NCI-H146 (cell line): ENCODE results near the gene LATS1.
"Not testable (repeated sequence)": the region's sequence is repeated elsewhere in the genome, so short reads cannot be mapped to it uniquely, and the experiment has no call there.

Experiments used
- DNase-seq: peaks from one replicate; lab custom pipeline; 2025; lab: John Stamatoyannopoulos, UW

The LATS1 gene

GRCh38 chr6:149728499-149729234 lies 10.8 kb upstream of the LATS1 start:
- DNase-seq: no peak

DNA sequence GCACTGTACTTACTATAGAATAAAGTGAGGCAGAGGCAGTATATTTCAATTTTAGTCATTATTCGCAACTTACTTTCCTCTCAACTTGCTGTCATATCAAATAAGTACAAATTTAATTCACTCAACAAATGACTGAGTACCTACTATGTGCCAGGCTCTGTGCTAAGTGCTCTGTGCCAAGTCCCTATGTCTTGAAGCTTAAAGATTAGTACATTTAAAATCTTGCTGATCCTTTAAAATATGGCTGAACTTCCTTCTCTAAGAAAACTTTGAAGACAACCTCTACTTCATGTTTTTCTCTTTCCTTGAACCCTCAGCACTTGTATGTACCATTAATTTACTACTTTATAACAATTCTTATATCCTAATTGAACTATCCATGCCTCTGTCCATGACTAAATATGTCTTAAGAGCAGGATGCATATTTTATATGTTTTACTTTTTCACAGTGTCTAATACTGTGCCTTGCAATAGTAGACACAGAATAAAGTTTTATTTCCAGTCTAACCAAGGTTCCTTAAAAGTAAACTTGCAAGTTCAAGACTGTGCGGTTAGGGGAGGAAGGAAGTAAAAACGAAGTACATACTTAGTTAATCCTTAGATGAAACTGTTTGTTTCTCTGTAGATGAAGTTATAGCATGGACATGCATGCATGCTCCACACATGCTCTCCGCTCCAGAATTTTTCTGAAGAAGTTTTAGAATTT lies 10.0 kb upstream of the LATS1 start:
- no peak for DNase-seq

GRCh38 chr6:149725785-149726184 lies 7.9 kb upstream of the LATS1 start:
- no peak for DNase-seq

DNA sequence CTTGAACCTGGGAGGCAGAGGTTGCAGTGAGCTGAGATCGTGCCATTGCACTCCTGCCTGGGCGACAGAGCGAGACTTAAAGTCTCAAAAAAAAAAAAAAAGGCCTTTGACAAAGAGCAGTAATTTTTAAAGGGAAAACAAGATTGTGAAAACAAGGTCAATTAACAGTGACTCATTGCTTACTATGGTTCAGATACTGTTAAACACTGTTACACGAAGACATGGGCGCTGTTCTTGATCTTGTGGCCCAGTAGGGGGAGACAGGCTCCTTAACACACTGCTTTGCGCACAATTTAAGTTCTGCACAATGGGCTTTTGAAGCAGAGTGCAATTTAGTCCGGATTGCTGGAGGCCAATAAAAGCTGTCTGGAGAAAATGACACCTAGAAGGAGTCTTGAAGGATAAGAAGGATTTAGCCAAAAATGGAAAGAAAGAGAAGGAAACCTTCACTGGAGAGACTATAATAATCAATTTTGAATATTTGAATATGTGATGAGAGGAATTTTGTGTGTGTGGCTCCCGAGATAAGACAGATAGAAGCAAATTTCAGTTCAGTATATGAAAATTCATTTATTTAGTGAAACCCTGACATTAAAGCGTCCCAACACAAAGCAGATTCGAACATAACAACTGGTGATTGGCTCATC lies 6.0 kb upstream of the LATS1 start:
- DNase-seq: peak; percentile 74

DNA sequence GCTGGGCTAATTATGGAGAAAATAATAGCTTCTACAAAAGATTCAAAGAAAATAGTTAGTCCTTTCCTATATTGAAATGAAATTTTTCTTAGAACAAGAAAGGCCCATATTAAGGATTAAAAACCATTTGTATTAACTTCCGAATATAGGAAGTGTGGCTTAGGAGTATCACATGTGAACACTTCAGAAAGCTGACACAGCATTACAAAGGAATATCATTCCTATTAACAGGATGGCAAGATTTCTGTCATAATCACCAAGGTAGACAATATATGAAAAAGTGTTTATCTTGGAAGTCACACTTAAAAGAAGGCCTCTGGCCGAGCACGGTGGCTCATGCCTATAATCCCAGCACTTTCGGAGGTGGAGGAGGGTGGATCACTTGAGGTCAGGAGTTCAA lies 5.4 kb upstream of the LATS1 start:
- DNase-seq: no peak

- DNase-seq: no peak
These were observed 1.6 kb upstream of the LATS1 start for GRCh38 chr6:149719531-149719930.

DNA sequence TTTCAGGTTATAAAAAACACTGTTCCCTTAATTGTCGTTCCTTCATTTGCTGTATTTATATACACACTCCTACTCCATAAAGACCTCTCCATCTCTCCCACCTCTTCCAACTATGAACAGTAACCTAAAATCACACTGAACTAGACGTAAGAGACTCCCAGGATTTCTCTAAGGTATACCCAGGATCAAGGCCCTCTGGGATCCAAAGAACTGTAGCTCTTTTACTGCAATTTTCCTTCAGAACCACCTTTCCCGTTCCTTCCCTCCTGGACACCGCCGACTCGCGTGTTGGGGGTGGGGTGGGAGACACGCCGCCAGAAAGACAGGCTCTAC lies 680 bp downstream of the LATS1 start:
- no peak for DNase-seq

GRCh38 chr6:149716181-149716963 lies 1.5 kb downstream of the LATS1 start:
- no peak for DNase-seq

DNA sequence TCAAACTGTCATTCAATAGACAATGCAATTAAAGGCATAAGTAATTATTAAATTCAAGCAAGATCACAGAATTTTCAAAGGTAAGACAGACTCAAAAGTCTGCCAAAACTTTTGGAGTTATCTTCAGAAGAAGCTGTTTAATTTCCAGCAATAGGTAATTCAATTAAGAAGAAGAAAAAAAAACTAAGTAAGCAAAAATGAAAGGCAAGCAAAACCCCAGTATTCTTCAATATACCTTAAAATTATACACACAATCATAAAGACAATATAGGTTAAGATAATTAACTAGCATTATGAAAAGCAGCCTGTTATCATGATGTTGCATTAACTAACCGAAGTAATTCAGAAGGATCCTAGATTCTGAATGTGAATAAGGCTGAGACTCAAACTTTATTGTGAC lies 3.5 kb downstream of the LATS1 start:
- DNase-seq: no peak

DNA sequence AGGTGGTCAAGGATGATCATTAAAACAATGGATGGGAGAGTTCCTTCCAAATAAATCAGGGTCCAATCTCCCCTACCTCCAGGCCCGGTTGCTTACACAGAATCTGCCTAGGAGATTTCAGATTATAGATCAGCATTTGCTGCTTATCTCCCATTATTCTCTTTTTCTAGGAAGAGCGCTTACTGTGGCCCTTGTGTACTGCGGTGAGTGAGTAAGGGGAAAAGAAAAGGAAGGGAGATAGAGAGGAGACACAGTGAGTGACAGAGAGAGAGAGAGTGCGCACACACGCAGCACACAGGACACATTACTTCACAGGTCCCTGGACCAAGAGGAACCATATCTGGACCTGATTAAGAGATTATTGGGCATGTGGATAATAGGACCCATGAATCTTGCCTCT lies 6.2 kb downstream of the LATS1 start:
- DNase-seq: no peak

- no peak for DNase-seq
These were observed 16.2 kb downstream of the LATS1 start for GRCh38 chr6:149701714-149702113.

DNA sequence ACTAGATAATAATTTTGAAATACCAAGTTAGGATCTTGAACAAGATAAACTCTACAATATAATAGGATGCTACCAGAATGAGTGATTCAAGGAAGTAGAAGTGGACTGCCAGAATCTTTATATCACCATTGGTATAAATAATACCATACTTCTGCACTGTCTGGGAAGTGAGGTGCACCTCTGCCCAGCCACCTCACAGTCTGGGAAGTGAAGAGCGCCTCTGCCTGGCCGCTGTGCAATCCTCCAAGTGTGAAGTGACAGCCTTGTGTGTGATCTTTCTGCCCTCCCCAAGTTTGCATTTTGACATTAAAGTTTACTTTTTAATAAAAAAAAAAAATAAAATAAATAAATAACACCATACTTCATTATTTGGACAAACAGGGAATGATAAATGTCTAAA lies 18.8 kb downstream of the LATS1 start:
- DNase-seq: no peak

- DNase-seq: no peak
These were observed 19.7 kb downstream of the LATS1 start for GRCh38 chr6:149698175-149698574.

- DNase-seq: no peak
These were observed 21.0 kb downstream of the LATS1 start for GRCh38 chr6:149696901-149697300.

- peak; percentile 53 for DNase-seq
These were observed 23.0 kb downstream of the LATS1 start for GRCh38 chr6:149694921-149695320.

DNA sequence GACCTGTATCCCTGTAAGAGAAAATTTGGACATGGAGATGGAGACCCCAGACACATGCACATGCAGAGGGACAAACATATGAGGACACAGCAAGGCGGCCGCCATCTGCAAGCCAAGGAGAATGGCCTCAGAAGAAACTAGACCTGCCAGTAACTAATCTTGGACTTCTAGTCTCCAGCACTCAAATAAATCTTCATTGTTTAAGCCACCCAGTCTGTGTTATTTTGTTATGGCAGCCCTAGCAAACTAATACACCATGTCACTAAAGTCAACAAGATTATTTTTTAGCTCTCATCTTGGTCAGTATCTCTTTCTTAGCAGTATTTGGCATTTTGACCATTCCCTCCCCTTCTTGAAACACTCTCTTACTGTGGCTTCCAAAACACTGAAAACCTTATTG lies 26.7 kb downstream of the LATS1 start:
- DNase-seq: no peak

DNA sequence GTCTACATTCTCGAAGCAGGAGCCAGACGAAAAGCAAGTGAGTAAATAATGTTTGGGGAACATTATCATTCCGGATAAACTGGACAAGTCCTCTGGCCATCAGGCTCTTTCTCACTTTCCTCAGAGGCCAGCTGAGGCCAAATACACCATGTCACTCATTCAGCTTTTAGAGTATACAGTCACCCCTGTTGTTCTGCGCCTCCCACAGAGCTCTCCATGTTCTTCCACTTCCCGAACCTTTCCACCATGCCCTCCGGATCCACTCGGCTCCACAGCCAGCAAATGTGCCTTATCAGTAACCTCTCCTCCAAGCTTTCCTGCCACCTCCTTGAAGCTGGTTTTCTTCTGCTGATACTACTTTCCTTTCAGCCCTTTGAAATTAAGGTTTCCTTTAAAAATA lies 31.7 kb downstream of the LATS1 start:
- DNase-seq: no peak

DNA sequence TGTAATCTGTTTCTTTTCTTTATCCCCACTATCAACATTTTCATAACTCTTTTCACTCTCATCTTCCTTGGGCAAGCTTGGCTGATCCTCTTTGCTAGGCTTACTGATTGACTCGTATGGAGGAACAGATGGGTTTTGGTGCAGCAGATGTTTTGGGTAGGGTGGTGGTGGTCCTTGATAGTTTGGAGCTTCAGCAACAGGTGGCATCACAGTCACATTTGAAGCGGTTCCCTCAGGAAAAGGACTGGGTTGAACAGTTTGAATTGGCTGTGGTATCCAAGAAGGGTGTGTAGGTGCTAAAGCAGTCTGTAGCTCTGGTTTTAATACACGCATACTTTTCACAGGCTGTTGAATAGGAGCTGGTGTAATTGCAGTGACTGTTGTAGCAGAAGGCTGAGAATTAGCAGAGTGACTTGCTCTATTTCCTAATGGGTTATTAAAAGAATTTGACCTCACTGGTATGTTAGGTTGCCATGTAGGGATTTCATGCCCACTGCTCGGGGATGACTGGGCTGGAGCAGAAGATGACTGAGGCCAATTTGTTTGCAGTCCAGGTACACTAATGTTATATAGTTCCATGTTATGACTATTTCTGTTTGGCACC lies 34.5 kb downstream of the LATS1 start:
- DNase-seq: no peak

DNA sequence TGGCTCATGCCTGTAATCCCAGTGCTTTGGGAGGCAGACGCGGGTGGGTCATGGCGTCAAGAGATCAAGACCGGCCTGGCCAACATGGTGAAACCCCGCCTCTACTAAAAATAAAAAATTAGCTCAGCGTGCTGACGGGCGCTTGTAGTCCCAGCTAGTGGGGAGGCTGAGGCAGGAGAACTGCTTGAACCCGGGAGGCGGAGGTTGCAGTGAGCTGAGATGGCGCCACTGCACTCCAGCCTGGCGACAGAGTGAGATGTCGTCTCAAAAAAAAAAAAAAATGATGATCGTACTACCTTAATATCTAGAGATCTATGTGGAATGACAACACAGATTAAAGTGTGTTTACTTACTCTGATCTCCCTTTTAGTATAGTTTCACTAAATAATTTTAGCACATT lies 36.1 kb downstream of the LATS1 start:
- DNase-seq: not testable (repeated sequence)

- no peak for DNase-seq
These were observed 36.7 kb downstream of the LATS1 start for GRCh38 chr6:149681209-149681608.

DNA sequence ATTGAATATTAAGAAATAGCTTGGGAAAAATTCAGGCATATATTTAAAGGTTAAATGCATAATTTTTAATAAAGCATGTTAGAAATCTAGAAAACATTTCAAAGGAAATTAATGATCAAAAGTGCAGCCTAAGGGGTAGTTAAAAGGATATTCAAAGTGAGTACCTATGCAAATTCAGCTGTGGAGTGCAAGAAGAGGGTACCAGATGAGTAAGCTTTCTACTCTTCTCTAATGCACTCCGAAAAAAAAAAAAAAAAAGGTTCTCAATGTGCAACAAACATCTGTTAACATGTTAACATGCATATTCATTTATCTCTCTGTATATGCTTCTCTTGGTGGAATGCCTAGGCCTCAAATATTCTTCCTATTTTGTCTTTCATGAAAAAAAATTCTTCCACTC lies 37.4 kb downstream of the LATS1 start:
- no peak for DNase-seq

GRCh38 chr6:149672265-149672664 lies 45.6 kb downstream of the LATS1 start:
- not testable (repeated sequence) for DNase-seq
